Sigmoid colon (tissue), 3 donors: ENCODE results near the gene RTP1.

Experiments used
- CTCF ChIP-seq, 4 experiments: fragments of 450-650 bp in 3 of 4; fragments of 200-600 bp in 1 of 4; IDR thresholded peaks; one replicate each; pipeline ENCODE4 v1.5.1; 2016 to 2019; ENCODE audit warnings: antibody characterized with exemption in 4 of 4, mild to moderate bottlenecking in 3 of 4, moderate library complexity in 2 of 4
- POLR2A ChIP-seq, 2 donors: fragments of 450-650 bp; IDR thresholded peaks; one replicate each; pipeline ENCODE4 v1.6.1; 2016; ENCODE audit warnings: antibody characterized with exemption in 2 of 2, mild to moderate bottlenecking in 2 of 2, moderate library complexity in 2 of 2

DNA sequence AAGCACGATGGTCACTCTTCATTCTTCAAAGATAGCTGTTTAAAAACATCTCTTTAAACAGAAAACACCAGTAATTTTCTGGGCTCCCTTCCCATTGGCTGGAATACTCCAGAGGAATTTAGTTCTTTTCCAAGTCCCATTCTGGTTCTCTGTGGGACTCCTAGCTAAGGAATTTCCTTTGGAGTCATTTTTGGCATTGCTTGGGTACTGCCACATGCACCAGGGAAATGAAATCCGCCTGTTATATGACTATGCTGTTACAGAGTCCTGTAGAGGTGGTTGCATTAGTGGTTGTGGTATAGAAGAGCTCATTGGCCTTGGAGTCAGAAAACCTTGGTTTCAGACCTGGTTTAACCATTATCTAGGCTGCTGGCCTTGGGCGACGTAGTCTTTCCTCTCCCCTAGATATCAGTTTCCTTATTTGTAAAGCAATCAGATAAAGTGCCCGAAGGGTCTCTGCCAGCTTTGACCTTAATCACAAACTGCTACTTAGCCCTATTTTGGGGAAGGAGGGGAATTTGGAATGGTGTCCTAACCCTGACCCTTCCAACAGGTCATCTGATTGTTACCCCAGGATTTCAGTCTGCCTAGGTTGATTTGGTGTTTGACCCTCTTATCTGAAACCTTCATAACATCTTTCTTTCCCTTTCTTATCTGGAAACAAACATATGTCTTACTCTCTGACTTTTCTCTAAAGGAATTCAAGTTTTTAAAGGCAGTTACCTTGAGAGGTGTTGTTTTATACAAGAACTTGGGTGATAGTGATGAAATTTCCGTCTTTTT, 13.4 kb downstream of the RTP1 start:
- TF ChIP-seq CTCF (IDR thresholded peaks at IDR 0.05) (no peak), POLR2A (IDR thresholded peaks at IDR 0.05) (no peak)
